ENCODE measurements around the gene DNAH6. TPM values are rescaled to one million over a fixed set of nuclear protein-coding genes. Genes with fewer than 3 reads are reported as not detected.

Gene DNAH6
- total RNA-seq, 1 experiment from 2014 or later: 0.32 TPM

DNA sequence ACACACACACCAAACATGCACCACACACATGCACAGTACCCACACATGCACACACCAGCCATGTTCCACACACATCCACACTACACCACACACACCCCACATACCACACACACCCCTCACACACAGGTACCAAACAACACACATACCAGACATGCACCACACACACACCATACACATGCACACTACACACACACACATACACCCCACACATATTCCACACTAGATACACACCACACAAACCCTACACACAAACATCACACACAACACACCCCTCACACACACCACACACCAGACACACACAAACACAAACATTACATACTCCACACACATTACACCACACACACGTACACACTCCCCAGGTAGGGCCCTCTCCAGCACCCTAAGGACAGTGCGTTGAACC, 313.4 kb downstream of the DNAH6 start:
- Histone ChIP-seq H3K36me3 (ENCODE audit: control insufficient read depth, insufficient read depth, low read length) (no peaks in the 10 kb centered on the region), H3K4me1 (no peaks in the 10 kb centered on the region), H3K9me3 (no peaks in the 10 kb centered on the region), H3K27me3 (replicated peaks; ENCODE audit: control insufficient read depth, insufficient read depth, low read length) (no peaks in the 10 kb centered on the region), H3K4me3 (ENCODE audit: low read depth, low read length) (no peak overlapping the region)
- intact Hi-C loops (cut with micrococcal nuclease; ENCODE audit: unreplicated experiment): no loop called here
- no peak for DNase-seq
- no peaks in the 10 kb centered on the region for H3K27me3 Mint-ChIP-seq (ENCODE audit: insufficient read depth, unreplicated experiment)
- H3K9me3 Mint-ChIP-seq (ENCODE audit: unreplicated experiment): no peaks in the 10 kb centered on the region
- ChIA-PET CTCF (no interaction called here), POLR2A (no interaction called here)
- H3K4me3 Mint-ChIP-seq (ENCODE audit: unreplicated experiment): no peak overlapping the region
- H3K36me3 Mint-ChIP-seq (ENCODE audit: insufficient read depth, unreplicated experiment): no peaks in the 10 kb centered on the region
- no peaks in the 10 kb centered on the region for H3K4me1 Mint-ChIP-seq (ENCODE audit: low read depth, unreplicated experiment)
- H3K27ac Mint-ChIP-seq (ENCODE audit: unreplicated experiment): no peak overlapping the region
- TF ChIP-seq, protein P1, sequence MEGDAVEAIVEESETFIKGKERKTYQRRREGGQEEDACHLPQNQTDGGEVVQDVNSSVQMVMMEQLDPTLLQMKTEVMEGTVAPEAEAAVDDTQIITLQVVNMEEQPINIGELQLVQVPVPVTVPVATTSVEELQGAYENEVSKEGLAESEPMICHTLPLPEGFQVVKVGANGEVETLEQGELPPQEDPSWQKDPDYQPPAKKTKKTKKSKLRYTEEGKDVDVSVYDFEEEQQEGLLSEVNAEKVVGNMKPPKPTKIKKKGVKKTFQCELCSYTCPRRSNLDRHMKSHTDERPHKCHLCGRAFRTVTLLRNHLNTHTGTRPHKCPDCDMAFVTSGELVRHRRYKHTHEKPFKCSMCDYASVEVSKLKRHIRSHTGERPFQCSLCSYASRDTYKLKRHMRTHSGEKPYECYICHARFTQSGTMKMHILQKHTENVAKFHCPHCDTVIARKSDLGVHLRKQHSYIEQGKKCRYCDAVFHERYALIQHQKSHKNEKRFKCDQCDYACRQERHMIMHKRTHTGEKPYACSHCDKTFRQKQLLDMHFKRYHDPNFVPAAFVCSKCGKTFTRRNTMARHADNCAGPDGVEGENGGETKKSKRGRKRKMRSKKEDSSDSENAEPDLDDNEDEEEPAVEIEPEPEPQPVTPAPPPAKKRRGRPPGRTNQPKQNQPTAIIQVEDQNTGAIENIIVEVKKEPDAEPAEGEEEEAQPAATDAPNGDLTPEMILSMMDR (IDR thresholded peaks at IDR 0.05; ENCODE audit: insufficient read depth in 1 of 2, low read depth in 1 of 2, low read length in 1 of 2, severe bottlenecking in 1 of 2, unreplicated experiment in 1 of 2): no peak
- no TSS peak for BruUV-seq (replicated peaks)

GRCh38 chr2:84830095-84830494, 313.8 kb downstream of the DNAH6 start:
- Histone ChIP-seq H3K36me3 (ENCODE audit: control insufficient read depth, insufficient read depth, low read length) (no peaks in the 10 kb centered on the region), H3K4me3 (ENCODE audit: low read depth, low read length) (no peak overlapping the region), H3K9me3 (no peaks in the 10 kb centered on the region), H3K27me3 (replicated peaks; ENCODE audit: control insufficient read depth, insufficient read depth, low read length) (no peaks in the 10 kb centered on the region), H3K4me1 (no peaks in the 10 kb centered on the region)
- BruUV-seq (replicated peaks): no TSS peak
- Mint-ChIP-seq H3K27me3 (ENCODE audit: insufficient read depth, unreplicated experiment) (no peaks in the 10 kb centered on the region), H3K4me3 (ENCODE audit: unreplicated experiment) (no peak overlapping the region), H3K4me1 (ENCODE audit: low read depth, unreplicated experiment) (no peaks in the 10 kb centered on the region), H3K27ac (ENCODE audit: unreplicated experiment) (no peak overlapping the region), H3K9me3 (ENCODE audit: unreplicated experiment) (no peaks in the 10 kb centered on the region), H3K36me3 (ENCODE audit: insufficient read depth, unreplicated experiment) (no peaks in the 10 kb centered on the region)
- intact Hi-C loops (cut with micrococcal nuclease; ENCODE audit: unreplicated experiment): no loop called here
- ChIA-PET CTCF (no interaction called here), POLR2A (no interaction called here)
- TF ChIP-seq, protein P1 (IDR thresholded peaks at IDR 0.05; ENCODE audit: insufficient read depth in 1 of 2, low read depth in 1 of 2, low read length in 1 of 2, severe bottlenecking in 1 of 2, unreplicated experiment in 1 of 2): no peak
- DNase-seq: no peak

DNA sequence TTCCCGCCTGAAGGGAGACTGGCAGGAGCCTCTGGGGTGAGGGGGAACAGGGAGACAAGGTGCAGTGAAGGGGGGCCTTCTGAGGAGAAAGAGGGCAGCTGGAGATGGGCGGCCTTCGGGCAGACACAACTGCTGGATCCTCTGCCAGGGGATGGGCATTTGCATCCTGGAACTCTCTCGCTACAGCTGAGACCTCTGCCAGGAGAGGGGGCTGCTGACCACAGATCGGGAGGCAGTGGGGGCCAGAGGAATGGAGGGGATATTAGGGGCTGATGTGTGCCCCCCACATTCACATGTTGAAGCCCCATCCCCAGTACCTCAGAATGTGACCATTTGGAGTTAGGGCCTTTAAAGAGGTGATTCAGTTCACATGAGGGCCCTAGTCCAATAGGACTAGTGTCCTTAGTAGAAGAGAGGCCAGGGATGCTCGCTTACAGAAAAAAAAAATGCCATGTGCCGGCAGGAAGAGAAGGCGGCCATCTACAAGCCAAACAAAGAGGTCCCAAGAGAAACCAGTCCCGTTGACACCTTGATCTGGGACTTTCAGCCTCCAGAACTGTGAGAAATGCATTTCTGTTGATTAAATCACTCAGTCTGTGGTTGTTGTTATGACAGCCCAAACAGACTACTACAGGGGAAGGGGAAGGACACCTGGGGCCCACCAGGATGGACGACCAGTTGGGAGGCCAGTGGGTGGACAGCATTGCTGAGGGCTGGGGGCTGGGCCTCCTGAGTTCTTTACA, 314.6 kb downstream of the DNAH6 start:
- BruUV-seq (replicated peaks): no TSS peak
- Histone ChIP-seq H3K4me1 (no peaks in the 10 kb centered on the region), H3K4me3 (ENCODE audit: low read depth, low read length) (no peak overlapping the region), H3K36me3 (ENCODE audit: control insufficient read depth, insufficient read depth, low read length) (no peaks in the 10 kb centered on the region), H3K9me3 (no peaks in the 10 kb centered on the region), H3K27me3 (replicated peaks; ENCODE audit: control insufficient read depth, insufficient read depth, low read length) (no peaks in the 10 kb centered on the region)
- ChIA-PET CTCF (no interaction called here), POLR2A (no interaction called here)
- no peak overlapping the region for H3K4me3 Mint-ChIP-seq (ENCODE audit: unreplicated experiment)
- H3K9me3 Mint-ChIP-seq (ENCODE audit: unreplicated experiment): no peaks in the 10 kb centered on the region
- TF ChIP-seq, protein P1 (IDR thresholded peaks at IDR 0.05; ENCODE audit: insufficient read depth in 1 of 2, low read depth in 1 of 2, low read length in 1 of 2, severe bottlenecking in 1 of 2, unreplicated experiment in 1 of 2): no peak
- no peak for DNase-seq
- no peaks in the 10 kb centered on the region for H3K36me3 Mint-ChIP-seq (ENCODE audit: insufficient read depth, unreplicated experiment)
- no peaks in the 10 kb centered on the region for H3K4me1 Mint-ChIP-seq (ENCODE audit: low read depth, unreplicated experiment)
- H3K27ac Mint-ChIP-seq (ENCODE audit: unreplicated experiment): no peak overlapping the region
- intact Hi-C loops (cut with micrococcal nuclease; ENCODE audit: unreplicated experiment): no loop called here
- no peaks in the 10 kb centered on the region for H3K27me3 Mint-ChIP-seq (ENCODE audit: insufficient read depth, unreplicated experiment)

All from Caco-2 (cell line).